NCI-H2227 treated with DMSO at 0.1 percent for 48 hours (cell line): ENCODE data around the gene CCBE1.
A peak's percentile ranks its signal among the peaks of the same experiment; 100 is the strongest.
"Not testable (repeated sequence)": the region's sequence is repeated elsewhere in the genome, so short reads cannot be mapped to it uniquely, and the experiment has no call there.

Experiments
- DNase-seq: peaks from one replicate; lab custom pipeline; 2025; lab: John Stamatoyannopoulos, UW

CCBE1 gene

DNA sequence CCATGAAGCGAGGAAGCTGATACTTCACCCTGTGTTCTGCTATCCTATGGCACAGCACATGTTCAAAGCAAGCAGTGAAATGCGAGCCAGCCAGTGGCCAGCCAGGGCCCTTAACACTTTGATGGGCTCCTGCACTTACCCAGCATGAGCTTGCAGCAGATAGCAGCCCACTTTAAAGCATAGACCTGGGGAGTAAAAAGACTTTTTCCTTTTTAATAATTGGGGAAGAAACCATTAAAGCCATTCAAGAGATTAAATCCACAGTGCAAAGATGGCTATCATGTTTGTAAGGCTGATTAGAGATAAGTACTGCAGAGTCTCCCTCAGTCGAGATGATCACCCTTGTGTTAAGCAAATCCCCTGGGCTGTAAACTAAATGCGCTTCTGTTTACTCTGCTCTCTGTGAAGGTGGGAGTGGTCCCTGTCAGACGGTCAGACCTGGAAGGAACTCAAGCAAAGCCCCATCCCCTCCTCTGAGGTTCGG, 15.7 kb downstream of the CCBE1 start:
- DNase-seq = peak; percentile 72

DNA sequence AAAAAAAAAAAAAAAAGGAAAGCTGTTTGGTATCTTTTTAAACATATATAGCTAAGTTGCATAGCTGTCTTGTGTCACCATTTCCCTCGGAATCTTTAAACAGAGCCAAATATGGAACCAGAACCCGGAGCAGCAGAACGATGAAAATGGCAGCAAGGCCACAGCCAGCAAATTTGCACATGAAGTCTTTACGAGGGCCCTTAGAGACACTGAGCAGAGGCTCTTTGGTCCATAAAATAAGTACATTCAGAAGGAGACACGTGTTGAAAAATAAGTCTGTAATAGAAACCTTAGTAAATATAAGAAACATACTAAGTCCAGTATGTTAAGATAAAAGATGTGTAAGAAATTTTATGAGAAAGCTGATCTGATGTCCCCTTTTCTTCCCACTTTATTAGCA, 16.2 kb downstream of the CCBE1 start:
- DNase-seq = no peak

DNA sequence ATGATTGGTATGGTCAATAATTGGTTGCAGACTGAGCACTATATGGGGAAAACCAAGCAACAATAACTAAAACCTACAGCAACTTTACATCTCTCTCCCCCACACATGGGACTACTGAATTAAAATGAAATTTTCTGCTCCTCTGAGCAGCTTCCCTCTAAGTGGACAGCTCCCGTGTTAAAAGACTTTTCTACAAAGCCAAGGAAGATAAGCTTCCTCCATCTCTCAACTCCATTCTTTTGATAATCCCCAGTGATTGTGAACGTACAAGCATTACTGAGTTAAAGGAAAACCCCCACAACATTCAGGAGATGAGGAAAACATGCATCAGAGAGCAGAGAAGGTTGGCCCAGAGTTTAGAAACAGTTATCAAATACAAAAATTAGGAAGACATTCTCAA, 21.9 kb downstream of the CCBE1 start:
- no peak for DNase-seq

DNA sequence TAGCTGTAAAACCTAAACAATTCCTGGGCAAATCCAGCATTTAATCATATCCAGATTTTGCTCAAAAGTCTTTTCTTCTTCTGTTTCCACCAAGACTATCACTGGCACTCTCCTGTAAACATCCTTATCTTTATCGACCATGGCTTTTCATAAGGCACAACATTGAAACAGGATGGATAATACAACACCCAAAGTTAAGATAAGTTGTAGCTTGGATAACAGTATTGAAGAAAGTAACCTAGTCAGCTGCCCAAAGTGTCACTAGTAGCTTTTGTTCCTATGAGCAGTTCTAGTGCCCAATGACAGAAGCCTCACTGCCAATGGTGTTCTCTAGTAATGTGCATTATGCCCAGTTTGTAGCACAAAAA, 22.3 kb downstream of the CCBE1 start:
- no peak for DNase-seq

DNA sequence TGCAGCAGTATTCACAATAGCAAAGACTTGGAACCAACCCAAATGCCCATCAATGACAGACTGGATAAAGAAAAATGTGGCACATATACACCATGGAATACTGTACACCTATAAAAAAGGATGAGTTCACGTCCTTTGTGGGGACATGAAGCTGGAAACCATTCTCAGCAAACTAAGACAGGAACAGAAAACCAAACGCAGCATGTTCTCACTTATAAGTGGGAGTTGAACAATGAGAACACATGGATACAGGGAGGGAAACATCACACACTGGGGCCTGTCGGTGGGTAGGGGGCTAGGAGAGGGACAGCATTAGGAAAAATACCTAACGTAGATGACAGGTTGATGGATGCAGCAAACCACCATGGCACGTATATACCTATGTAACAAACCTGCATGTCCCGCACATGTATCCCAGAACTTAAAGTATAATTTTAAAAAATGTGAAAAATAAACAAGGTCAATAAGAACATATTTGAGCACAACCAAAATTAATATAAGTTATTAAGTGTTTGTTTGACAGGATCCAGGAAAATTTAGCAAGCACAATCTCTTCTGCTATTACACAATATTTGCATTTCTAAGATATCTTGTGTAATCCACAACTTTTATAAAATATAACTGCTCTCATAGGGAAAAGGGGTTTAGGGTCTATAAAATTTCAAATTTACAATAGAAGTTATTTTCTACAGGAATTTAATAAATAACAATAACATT, 22.9 kb downstream of the CCBE1 start:
- no peak for DNase-seq

DNA sequence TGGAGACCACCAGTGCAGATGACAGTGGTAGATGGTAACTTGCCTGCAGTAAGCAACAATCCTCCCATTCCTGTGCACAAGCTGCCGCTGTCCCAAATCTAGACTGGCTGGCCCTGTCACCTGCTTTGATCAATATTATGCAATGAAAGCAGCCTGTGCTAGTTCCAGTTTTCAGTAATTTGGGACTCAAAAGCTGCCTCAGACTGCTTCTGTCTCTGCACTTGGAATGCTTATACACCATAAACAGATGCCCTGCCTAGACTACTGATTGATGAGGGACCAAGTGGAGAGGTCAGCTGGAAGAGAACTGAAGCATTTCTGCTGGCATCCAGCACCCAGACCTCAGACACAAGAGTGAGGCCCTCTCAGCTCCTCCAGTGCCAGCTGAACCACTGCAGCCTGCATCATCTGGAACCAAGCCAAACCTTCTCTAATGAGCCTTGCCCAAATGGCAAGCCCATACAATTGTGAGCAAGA, 24.9 kb downstream of the CCBE1 start:
- DNase-seq = peak; percentile 79

DNA sequence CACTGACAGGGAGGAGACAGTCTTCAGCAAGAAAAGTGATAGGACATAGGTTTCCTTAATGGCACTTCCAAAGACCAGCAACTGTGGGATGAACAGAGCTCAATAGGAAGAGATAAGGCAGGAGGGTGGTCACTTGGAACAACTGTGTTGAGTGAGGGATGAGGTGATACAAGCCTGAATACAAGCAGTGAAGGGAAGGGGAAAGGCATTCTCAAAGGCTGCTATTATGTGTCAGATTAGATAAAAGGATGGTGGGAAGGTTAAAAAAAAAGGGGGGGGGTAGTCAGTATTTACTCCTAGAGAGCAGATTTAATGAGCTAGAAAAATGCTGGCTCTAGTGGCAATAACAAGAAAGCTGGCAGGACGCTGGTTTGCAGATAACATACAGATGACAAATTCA, 25.7 kb downstream of the CCBE1 start:
- DNase-seq = peak; percentile 81

DNA sequence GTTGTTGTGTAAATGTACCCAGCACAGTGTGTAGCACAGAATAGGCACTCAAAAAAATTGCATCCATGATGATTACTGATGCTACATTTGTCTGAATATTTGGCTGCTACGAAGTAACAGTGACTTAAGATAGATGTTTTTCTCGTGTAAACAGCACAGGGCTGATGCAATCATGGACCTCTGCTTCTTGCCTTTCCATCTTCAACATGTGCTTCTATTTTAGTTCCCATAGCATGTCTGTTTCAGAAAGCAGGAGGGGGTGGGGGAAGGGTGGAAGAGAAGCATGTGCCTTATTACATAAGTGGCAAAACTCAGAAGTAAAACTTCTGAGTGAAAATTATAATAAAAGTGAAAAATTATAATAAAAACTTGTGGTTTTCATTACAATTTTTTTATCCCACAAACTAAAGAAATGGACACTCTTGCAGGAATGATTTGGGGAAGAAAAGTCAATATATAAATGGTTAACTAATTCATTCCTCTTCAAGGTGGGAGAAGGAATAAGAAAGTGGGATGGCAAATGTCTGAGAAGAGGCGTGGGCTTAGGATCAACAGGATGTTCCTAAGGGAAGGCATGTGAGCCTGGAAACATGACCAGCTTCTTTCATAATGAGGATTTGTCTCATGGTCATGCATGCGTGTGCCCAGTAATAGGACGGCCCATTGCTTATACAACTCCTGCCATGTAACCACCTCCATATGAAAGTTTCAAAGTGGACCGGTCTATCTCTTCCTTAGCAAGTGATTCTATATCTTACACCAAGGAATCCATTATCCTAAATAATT, 27.2 kb downstream of the CCBE1 start:
- no peak for DNase-seq

DNA sequence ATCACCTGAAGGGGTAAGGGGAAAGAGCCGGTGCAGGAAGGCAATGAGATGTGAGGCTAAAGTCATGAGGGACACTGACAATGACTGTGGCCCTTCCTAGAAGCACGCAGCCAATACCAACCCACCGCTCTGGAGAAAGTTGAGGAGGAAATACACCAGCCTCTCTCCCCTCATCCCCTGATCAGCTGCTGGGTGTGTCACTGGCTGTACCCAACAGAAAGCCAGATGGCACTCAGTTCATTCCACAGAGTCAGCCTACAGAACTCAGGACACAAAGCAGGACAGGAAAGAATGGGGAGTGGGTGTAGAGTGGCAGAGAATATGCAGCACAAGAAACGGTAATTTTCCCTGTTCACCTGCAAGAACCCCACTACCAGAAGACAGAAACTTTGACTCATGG, 29.7 kb downstream of the CCBE1 start:
- no peak for DNase-seq

DNA sequence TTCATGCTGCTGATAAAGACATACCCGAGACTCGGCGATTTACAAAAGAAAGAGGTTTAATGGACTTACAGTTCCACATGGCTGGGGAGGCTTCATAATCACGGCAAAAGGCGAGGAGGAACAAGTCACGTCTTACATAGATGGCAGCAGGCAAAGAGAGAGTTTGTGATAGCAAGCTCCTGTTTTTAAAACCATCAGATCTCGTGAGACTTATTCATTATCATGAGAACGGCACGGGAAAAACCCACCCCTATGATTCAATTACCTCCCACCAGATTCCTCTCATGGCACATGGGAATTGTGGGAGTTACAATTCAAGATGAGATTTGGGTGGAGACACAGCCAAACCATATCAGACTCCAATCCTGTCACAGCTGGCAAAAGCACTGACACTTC, 31.2 kb downstream of the CCBE1 start:
- DNase-seq = not testable (repeated sequence)

DNA sequence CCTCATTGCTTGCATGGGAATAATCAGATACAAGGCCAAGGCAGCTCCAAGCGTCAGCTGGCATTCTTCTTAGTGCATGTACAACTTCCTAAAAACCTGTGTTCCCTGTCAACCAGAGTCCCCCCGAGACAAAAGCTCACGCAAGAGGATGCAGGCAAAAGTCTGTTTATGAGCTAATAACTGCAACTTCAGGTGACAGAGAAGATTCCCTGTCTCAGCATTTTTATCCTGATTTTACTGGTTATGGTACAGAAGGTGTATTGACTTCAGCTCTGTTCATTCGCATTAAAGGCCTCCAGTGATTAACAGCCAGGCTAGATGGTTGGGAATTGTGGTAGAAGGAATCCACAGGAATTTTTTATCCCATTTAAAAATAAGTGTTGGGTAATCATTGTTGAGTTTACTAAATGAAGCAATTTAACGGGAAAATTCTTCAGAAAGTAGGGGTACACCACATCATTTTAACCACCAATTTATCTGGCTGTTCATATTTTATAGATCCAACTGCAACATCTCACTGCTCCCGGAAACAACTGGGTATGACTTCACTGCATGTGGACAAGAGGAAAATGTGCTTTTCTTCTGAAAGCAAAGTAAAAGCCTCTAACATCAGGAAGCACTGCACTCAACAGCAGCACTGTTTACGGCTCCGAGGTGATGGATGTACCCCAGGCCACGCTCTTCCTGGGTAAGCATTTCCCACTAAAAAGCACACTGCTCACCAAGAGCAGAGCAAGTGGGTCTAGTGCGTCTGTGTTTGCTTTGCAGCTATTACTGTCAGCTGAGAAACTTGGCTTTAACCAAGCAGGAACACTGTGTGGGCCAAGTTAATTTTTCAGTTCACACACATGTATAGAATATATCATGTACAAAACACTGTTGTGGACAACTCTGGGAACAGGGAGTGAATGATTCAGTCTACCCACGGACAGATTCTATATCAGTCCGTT, 31.9 kb downstream of the CCBE1 start:
- no peak for DNase-seq

DNA sequence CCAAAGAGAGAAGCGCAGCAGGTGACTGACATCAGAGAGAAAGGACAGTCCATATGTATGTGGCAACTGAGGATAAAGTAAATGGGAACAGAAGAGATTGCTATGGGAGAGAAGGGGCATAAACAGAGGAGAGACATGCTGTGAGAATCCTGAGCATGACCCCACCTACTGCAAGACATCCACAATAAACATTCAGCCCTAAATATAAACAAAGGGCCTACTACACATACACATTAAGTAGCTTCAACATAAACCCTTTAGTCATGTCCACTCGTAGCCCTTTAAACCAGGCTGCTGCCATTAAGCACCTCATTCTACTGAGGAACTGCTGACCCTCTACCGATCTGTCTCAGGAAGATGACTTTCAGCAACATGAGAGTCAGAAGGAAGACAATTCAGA, 32.9 kb downstream of the CCBE1 start:
- DNase-seq = no peak

DNA sequence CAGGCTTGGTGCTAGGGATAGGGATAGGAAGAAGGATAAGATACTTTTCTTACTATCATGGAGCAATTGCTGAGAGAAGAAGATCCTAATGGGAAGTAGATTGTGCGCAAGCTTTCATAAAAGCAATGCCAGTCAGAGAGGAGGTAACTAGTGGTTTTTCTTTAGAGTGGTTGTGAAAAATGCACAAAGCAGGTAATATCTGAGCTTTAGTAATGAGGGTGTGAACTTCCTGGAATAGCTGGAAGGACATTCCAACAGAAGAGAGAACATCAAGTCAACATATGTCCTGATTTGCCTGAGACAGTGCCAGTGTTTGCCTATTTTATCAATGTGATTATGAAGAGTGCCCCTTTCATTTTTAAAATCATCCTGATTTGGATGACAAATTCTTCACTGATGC, 34.1 kb downstream of the CCBE1 start:
- DNase-seq = no peak

DNA sequence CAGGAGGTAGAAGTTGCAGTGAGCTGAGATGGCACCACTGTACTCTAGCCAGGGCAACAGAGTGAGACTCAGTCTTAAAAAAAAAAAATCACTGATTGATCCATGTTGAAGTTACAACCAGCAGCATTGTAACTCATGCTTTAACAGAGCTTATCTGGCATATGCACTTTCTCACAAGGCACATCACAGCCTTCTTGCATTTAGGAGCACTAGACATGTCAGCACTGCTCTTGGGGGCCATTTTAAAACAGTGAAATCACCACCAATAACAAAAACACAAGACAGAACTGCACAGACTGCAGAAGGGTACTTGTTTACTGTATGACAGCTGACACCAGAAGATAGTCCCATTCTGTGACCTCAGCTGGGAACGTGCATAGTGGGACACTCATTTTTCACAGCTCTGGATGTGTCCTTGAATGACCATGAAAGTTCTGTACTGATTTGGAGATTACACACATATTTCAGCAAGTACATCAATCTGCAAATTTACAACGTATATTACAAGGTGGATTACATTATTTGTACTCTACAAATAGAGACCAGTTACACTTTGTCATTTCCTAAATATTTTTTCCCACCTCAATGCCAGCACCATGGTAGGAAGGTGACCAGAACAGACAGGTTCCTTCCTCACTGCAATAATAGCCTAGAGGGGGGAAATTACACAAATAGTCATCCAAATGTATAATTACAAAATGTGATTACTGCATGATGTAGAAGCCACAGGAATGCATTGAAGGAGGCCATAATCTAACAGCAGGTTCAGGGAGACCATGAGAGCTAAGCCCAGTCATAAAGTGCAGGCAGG, 35.1 kb downstream of the CCBE1 start:
- no peak for DNase-seq

DNA sequence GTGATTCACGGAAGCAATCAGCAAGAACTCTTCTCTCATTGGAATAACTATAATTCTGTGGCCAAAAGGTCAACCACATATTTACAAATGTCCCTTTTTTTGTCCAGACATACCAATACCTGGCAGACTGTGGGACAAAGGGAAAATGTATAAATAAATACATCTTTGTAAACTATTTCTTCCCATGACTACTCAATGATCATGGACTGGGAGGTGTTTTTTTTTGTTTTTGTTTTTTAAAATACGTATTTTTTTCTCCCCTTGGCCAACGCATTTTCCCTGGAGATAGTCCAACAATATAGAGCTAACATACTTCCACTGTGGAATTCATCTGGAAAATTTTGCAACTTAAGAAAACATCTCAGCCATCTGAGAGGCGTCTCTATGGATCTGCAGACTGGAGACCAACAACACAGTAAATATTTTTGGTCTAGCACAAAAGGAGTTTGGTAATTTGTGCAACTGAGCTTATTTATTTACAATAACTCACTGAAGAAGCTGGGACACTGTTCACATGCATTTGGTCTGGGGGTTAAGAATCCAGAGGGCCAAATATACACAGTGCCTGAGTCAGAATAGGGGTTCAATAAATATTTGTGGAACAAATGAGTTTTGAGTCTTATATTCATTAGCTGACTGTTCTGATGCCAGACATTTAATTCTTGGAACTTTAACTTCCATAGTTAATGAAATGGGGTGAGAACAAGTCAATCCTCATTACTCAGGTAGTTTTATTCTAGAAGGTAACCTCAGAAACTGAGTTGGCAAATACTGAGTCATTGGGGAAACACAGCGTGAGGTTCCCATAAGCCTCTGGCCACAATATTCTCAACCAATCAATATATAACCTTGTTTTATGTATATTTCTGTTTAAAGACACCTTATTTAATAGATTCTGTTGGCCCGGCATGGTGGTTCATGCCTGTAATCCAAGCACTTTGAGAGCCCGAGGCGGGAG, 36.2 kb downstream of the CCBE1 start:
- no peak for DNase-seq

DNA sequence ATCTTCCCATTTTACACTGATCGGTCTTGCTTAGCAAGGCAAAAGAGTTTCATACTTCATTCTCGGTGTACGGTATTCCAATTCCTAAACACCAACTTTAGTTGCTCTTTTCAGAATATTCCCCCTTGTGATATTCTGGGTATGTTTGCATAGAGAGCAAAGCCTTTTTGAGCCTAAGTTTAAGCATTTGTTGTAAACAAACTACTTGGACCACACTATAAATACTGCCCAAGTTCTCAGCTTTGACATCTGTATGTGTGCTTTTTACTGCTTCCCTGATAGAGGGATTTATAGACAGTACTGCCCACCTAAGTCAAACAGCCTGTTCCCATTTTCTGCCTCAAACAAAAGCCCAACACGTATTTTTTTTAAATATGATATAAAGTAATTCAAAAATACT, 36.9 kb downstream of the CCBE1 start:
- no peak for DNase-seq

DNA sequence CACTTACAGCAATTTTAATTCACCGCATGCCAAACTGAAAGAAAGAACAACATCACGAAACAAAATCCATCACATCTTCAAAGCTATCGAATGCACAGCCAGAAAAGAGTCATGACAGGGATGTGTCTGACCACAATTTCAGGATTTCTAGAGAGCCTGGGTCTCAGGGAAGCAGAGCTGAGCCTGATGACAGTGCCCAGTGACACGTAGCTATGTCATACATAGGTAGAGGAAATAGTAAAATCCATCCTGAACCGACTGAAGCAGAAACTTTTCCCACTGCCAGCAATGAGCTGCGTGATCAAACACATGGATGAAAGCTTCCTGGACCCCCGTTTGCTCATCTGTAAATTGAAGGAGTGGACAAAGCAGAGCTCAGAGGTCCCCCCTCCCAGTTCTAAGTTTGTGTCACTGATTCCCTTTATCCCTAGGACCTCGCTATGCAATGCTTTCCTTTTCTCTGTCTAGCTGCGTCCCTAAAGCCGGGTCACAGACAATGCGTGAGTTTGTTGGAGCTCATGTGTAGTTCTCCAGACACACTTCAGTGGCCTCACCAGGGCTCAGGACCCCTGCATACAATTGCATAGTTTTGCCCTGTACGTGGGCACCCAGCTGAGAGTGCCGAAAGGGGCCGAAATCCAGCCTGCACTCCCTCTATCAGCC, 37.6 kb downstream of the CCBE1 start:
- DNase-seq = no peak

DNA sequence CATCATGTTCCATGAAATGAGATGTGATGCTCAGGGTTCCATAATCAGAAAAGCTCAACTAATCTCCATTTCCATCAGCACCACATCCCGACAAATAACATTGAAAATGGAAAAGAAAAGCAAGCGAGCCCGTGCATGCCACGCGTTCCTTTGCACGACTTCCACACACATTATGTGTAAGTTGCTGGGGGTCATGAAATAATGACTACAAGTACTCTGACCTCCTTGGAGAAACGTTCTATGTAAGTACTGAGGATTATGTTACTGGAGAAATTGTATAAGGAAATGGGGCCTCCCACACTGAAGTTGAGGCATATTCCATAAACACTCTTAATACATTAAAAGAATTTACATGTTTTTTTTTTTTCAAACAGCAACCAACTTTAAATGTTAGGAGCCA, 38.3 kb downstream of the CCBE1 start:
- no peak for DNase-seq

DNA sequence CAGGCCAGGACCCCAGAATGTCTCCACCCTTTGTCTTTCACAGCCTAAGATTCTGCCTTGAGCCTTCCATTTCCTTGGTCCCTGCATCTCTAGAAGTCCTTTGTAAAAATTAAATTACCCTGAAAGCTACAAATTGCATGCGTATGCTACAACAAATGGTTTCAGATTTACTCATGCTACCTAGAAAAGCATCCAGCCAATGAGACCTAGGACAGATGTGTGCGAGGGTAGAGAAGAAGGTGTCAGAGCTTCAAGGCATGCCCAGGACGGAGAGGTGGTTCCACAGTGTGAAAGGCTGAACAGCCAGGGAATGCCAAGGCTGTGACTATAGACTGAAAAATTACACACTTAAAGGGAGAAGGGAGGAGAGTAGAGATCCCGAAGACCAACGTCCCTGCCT, 40.2 kb downstream of the CCBE1 start:
- no peak for DNase-seq

DNA sequence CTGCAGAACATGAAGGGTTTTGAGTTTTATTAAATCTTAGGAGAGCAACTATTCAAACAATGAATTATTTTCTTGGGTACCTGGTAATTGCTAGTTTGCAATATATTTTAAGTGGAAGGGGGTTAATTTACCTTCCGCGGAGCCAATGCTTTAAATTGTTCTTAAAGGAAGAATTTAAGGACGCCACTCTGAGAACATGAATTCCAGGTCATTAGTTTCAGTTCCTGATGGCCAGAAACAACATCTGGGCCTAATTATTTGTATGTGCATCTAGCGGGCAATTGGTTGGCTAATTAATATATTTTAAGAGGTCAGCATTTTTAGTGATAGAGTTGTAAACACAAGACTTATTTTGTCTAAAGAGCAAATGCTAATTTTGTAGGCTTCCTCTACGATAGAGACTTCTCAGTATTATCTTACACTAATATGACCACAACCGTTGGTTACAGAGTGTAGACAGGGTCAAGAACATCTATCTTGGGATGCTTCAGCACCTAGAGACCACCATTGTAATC, 40.8 kb downstream of the CCBE1 start:
- DNase-seq = no peak
